ENCODE measurements around the gene CCDC152. TPM values are rescaled to one million over a fixed set of nuclear protein-coding genes. Genes with fewer than 3 reads are reported as not detected.

Gene CCDC152
- total and polyA plus RNA-seq, 2 of the 13 experiments (the other 11 are each of a cell fraction or from before 2014, with no cell fraction given), result 0.20 to 0.36 TPM

GRCh38 chr5:42811591-42812446, 55.2 kb downstream of the CCDC152 start, which contains the start of gene SELENOP (continued):
- TF ChIP-seq ZNF10 (CRISPR knock-in tag; IDR thresholded peaks at IDR 0.05; ENCODE audit: borderline replicate concordance, low read depth) (no peak), ZNF557 (CRISPR knock-in tag; IDR thresholded peaks at IDR 0.05) (0 out of 2 replicates have a peak, but pooled peaks have one; percentile 64), MXD3 (CRISPR knock-in tag; IDR thresholded peaks at IDR 0.05) (no peak), E2F1 (CRISPR knock-in tag; IDR thresholded peaks at IDR 0.05) (no peak), ZFP41 (CRISPR knock-in tag; IDR thresholded peaks at IDR 0.05; ENCODE audit: borderline replicate concordance) (no peak), ZNF354B (CRISPR knock-in tag; IDR thresholded peaks at IDR 0.05) (no peak), JARID2 (CRISPR knock-in tag; IDR thresholded peaks at IDR 0.05; ENCODE audit: insufficient replicate concordance) (no peak), GFI1 (CRISPR knock-in tag; IDR thresholded peaks at IDR 0.05; ENCODE audit: borderline replicate concordance) (peak; percentile 80), CBX1 (IDR thresholded peaks at IDR 0.05; ENCODE audit: low read depth) (peak; percentile 98), POLR2AphosphoS5 (IDR thresholded peaks at IDR 0.05; ENCODE audit: low read depth, low read length) (peak; percentile 100), YEATS4 (CRISPR knock-in tag; IDR thresholded peaks at IDR 0.05; ENCODE audit: borderline replicate concordance) (peak; percentile 64; the same call in 1 of the 2 replicates), ZNF619 (CRISPR knock-in tag; IDR thresholded peaks at IDR 0.05) (no peak), SIN3B (IDR thresholded peaks at IDR 0.05; ENCODE audit: low read length) (peak; percentile 46; the same call in 1 of the 2 replicates), SMARCC2 (IDR thresholded peaks at IDR 0.05) (no peak; the same call in 1 of the 2 replicates), ZFP36 (IDR thresholded peaks at IDR 0.05; ENCODE audit: borderline replicate concordance, low read depth, low read length, partially characterized antibody) (no peak), TARDBP (CRISPR knock-in tag; IDR thresholded peaks at IDR 0.05) (peak; percentile 76; the same call in 1 of the 2 replicates), GMEB1 (CRISPR knock-in tag; IDR thresholded peaks at IDR 0.05; ENCODE audit: borderline replicate concordance) (no peak), ZNF605 (CRISPR knock-in tag; IDR thresholded peaks at IDR 0.05) (no peak), TFDP2 (CRISPR knock-in tag; IDR thresholded peaks at IDR 0.05) (peak; percentile 14; the same call in 1 of the 2 replicates), PLSCR1 (CRISPR knock-in tag; IDR thresholded peaks at IDR 0.05; ENCODE audit: borderline replicate concordance) (no peak), ARNT (IDR thresholded peaks at IDR 0.05) (no peak), SOX6 (IDR thresholded peaks at IDR 0.05) (no peak), SOX6 (CRISPR knock-in tag; IDR thresholded peaks at IDR 0.05) (peak; percentile 95), ZNF709 (CRISPR knock-in tag; IDR thresholded peaks at IDR 0.05) (peak; percentile 59; the same call in 1 of the 2 replicates), KDM5A (IDR thresholded peaks at IDR 0.05; ENCODE audit: borderline replicate concordance, low read length) (peak; percentile 22; the same call in 1 of the 2 replicates), IRF2 (CRISPR knock-in tag; IDR thresholded peaks at IDR 0.05) (peak; percentile 72; the same call in 1 of the 2 replicates)

All from HepG2 (cell line).